GM12878 (cell line): ENCODE data around the gene METTL1. TPM values are rescaled to one million over a fixed set of nuclear protein-coding genes. Genes with fewer than 3 reads are reported as not detected.

ENCODE experiments used
- ATAC-seq: fragments of 200-7000 bp; cut with Tn5 transposase; 3 replicates; pipeline ENCODE4 v1.9.1; 2020; ENCODE audit warnings: mild to moderate bottlenecking, moderate library complexity
- BruUV-seq: library from RNA; stranded (reverse); fragments of 400-500 nt; replicated peaks from 2 replicates; lab custom pipeline; 2021; lab: Mats Ljungman, UMichigan
- CTCF ChIA-PET: fragments of 300-600 bp; sonication (Branson Sonifier 250); formaldehyde crosslinking; extraction: SDS; loops from one replicate; lab custom pipeline; 2021; ENCODE audit warnings: inconsistent platforms; lab: Yijun Ruan, JAX
- POLR2A ChIA-PET: fragments of 350-600 bp; formaldehyde crosslinking; extraction: SDS; loops from one replicate; lab custom pipeline; 2021; ENCODE audit warnings: inconsistent platforms; lab: Charles Lee
- RAD21 ChIA-PET: fragments of 300-600 bp; sonication (Branson Sonifier 250); formaldehyde crosslinking; loops from one replicate; lab custom pipeline; 2023; ENCODE audit warnings: antibody characterized with exemption; ENCODE audit not compliant: unreplicated experiment; lab: Charles Lee
- SMC1A ChIA-PET: fragments of 300-600 bp; sonication (Branson Sonifier 250); formaldehyde crosslinking; loops from one replicate; lab custom pipeline; 2023; ENCODE audit not compliant: unreplicated experiment, uncharacterized antibody; lab: Charles Lee
- DNase-seq: peaks from one replicate; pipeline ENCODE4 v3.0.0-alpha.2; 2011; ENCODE audit warnings: low read depth, low spot score
- FAIRE-seq: peaks from 3 replicates; lab custom pipeline; 2011; peaks lifted over from hg19 to GRCh38; lab: Jason Lieb, UNC
- H2AFZ ChIP-seq: 2 replicates; pipeline ENCODE4 v1.6.0; 2011; ENCODE audit warnings: low read depth, low read length, control low read depth; ENCODE audit not compliant: control insufficient read depth
- H3K27ac ChIP-seq: 2 replicates; pipeline ENCODE4 v1.5.1; 2011; ENCODE audit warnings: control low read depth; ENCODE audit not compliant: control insufficient read depth, insufficient read depth
- H3K27me3 ChIP-seq, 2 experiments: replicated peaks in 1 of 2; 2 replicates each; pipeline versions ENCODE4 v1.6.0 to v1.6.1; 2011; ENCODE audit warnings: low read length in 1 of 2; ENCODE audit not compliant: control insufficient read depth in 2 of 2, insufficient read depth in 2 of 2
- H3K36me3 ChIP-seq, 2 experiments: 2 replicates each; pipeline ENCODE4 v1.5.1; 2011; ENCODE audit warnings: low read length in 1 of 2; ENCODE audit not compliant: control insufficient read depth in 2 of 2, insufficient read depth in 2 of 2
- H3K4me1 ChIP-seq: 2 replicates; pipeline ENCODE4 v1.6.1; 2011; ENCODE audit warnings: mild to moderate bottlenecking, low read length, moderate library complexity, mixed read lengths; ENCODE audit not compliant: control insufficient read depth, insufficient read depth
- H3K4me2 ChIP-seq: 2 replicates; pipeline ENCODE4 v1.6.0; 2011; ENCODE audit warnings: control low read depth; ENCODE audit not compliant: control insufficient read depth, insufficient read depth
- H3K4me3 ChIP-seq: fragments of 200-600 bp; sonication (generic); 2 replicates; pipeline ENCODE4 v1.5.1; 2016
- H3K79me2 ChIP-seq: 2 replicates; pipeline ENCODE4 v1.6.0; 2011; ENCODE audit warnings: low read length; ENCODE audit not compliant: control insufficient read depth, insufficient read depth
- H3K9ac ChIP-seq: 2 replicates; pipeline ENCODE4 v1.8.0; 2011; ENCODE audit warnings: low read length, control low read depth, mixed read lengths; ENCODE audit not compliant: control insufficient read depth, insufficient read depth
- H3K9me3 ChIP-seq: replicated peaks from 3 replicates; pipeline ENCODE4 v1.5.1; 2011; ENCODE audit warnings: mild to moderate bottlenecking, low read length; ENCODE audit not compliant: control insufficient read depth, insufficient read depth
- H4K20me1 ChIP-seq: 2 replicates; pipeline ENCODE4 v1.6.0; 2011; ENCODE audit not compliant: control insufficient read depth, insufficient read depth
- CTCF ChIP-seq, 3 experiments: IDR thresholded peaks in 2 of 3; conservative IDR thresholded peaks in 1 of 3; 2 replicates each; pipeline ENCODE4 v1.5.1; 2011; ENCODE audit warnings: low read depth in 3 of 3, low read length in 3 of 3, mild to moderate bottlenecking in 3 of 3, control low read depth in 2 of 3, moderate library complexity in 2 of 3, inconsistent platforms in 1 of 3, mixed read lengths in 1 of 3; ENCODE audit not compliant: control insufficient read depth in 2 of 3, insufficient read depth in 1 of 3; ENCODE audit errors: extremely low read depth in 1 of 3
- WGBS: methylation state at CpG from one replicate; pipeline ENCODE4 v1.1.6; 2016; ENCODE audit warnings: low lambda C conversion rate; ENCODE audit not compliant: insufficient replicate concordance, insufficient coverage; ENCODE audit errors: missing lambda C conversion rate; 5-methylcytosine and 5-hydroxymethylcytosine counted together
- in situ Hi-C: fragments of 300-500 bp; cut with MboI; formaldehyde crosslinking; loops from 9 replicates; pipeline ENCODE4 v1.14.3; 2018; ENCODE audit warnings: mixed read lengths
- intact Hi-C: fragments of 100-400 bp; cut with micrococcal nuclease; formaldehyde crosslinking; loops from one replicate; pipeline ENCODE4 v1.14.2; 2022; ENCODE audit not compliant: unreplicated experiment
- polyA plus RNA-seq, 11 experiments: library from polyadenylated mRNA; depleted of rRNA in 4 of 11; unstranded in 6 of 11; stranded (reverse) in 5 of 11; fragments of >200 nt; fragmentation: Nextera tagmentation in 4 of 11; fragmentation: Illumina TruSeq in 1 of 11; extraction: Ambion mirVana in 4 of 11; extraction: Trizol in 1 of 11; gene quantifications; 1 replicate in 1 of 11; 2 replicates in 10 of 11; pipeline versions ENCODE4 v1.2.1 to v1.2.3, GENCODE V29; 2011 to 2016; ENCODE audit warnings: inconsistent platforms in 2 of 11, missing spikeins in 2 of 11, low read depth in 1 of 11
- total RNA-seq, 4 experiments: library from RNA; depleted of rRNA in 3 of 4; stranded (reverse); fragments of >200 nt in 3 of 4; fragmentation: Illumina TruSeq in 1 of 4; extraction: Trizol in 1 of 4; gene quantifications; 2 replicates each; pipeline versions ENCODE4 v1.2.1 to v1.2.3, GENCODE V29; 2013 to 2021
- TF ChIP-seq, protein P1 (sequence below): IDR thresholded peaks from 2 replicates; pipeline ENCODE4 v1.6.1; 2011; ENCODE audit warnings: borderline replicate concordance, low read depth, mild to moderate bottlenecking, moderate library complexity, mixed read lengths, low read length; ENCODE audit not compliant: insufficient read depth; ENCODE audit errors: extremely low read length

The METTL1 gene
- total and polyA plus RNA-seq, 10 of the 15 experiments (the other 5 are each of a cell fraction or from before 2014, with no cell fraction given) = 11.3 to 44.3 (median 30.6) TPM

DNA sequence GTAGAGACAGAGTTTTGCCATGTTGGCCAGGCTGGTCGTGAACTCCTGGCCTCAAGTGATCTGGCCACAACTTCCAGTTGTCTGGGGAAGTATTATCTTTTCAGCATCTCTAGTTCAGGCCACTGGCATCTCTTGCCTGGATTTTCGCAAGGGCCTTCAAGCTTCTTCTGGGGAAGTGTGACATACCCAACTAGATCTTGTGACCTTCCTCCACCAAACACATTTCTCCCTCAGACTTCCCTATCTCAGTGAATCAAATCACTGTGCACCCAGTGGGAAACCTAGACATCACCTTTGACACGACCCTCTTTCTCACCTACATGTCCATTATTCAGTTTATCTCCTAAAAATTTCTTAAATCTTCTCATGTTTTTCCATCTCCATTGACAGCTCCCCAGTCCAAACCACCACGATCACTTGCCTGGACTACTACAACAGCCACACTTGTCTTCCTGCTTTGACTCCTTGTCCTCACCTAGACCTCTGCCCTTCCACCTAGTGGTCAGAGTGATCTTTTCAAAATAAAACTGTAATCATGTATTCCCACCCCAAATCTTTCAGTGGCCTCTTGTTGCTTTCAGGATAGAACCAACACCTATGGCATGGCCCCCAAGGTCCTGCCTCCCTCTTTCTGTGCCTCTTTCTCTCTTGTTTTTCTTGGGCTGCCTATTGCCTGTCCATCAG lies 3.8 kb upstream of the METTL1 start:
- ChIA-PET POLR2A (interaction anchor here (1.4 kb wide), 1 partner anchor 20 kb away, joined by 8 read pairs; no protein-coding TSS in a partner anchor), CTCF (interaction anchor here (0.6 to 3.0 kb wide), 8 partner anchors 9 to 122 kb away, joined by 3 to 10 read pairs (median 4); no protein-coding TSS in a partner anchor), SMC1A (interaction anchor here (0.7 kb wide), 1 partner anchor 17 kb away, joined by 3 read pairs; no protein-coding TSS in a partner anchor), RAD21 (interaction anchor here (0.7 kb wide), 1 partner anchor 651 kb away, joined by 3 read pairs; no protein-coding TSS in a partner anchor)
- in situ Hi-C loops (no loop called here), intact Hi-C loops (no loop called here)
- ATAC-seq (no peak), DNase-seq (no peak), FAIRE-seq (no peak)
- Histone ChIP-seq H3K79me2 (no peaks in the 10 kb centered on the region), H3K27me3 (no peaks in the 10 kb centered on the region), H3K9me3 (no peaks in the 10 kb centered on the region), H3K4me3 (no peak overlapping the region), H3K4me2 (no peak overlapping the region), H3K27ac (no peak overlapping the region), H3K36me3 (no peaks in the 10 kb centered on the region), H3K4me1 (peaks cover 3% of the 10 kb centered on the region), H2AFZ (no peak overlapping the region), H4K20me1 (no peaks in the 10 kb centered on the region), H3K9ac (no peak overlapping the region)
- BruUV-seq = no TSS peak
- 63% methylated on average over 4 of the region's 4 CpGs for WGBS
- TF ChIP-seq CTCF (IDR thresholded peaks at IDR 0.05 in 2 of 3, conservative IDR thresholded peaks at IDR 0.05 in 1 of 3; ENCODE audit: control insufficient read depth in 2 of 3, extremely low read depth in 1 of 3, insufficient read depth in 1 of 3, low read depth in 3 of 3, low read length in 3 of 3) = peak in 2 of 3 experiments; percentile 12 to 19; a peak in 3 of 6 replicates
- TF ChIP-seq, protein P1, sequence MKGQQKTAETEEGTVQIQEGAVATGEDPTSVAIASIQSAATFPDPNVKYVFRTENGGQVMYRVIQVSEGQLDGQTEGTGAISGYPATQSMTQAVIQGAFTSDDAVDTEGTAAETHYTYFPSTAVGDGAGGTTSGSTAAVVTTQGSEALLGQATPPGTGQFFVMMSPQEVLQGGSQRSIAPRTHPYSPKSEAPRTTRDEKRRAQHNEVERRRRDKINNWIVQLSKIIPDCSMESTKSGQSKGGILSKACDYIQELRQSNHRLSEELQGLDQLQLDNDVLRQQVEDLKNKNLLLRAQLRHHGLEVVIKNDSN = no peak
